Activated T-cell treated with anti-CD3 and anti-CD28 coated beads, Interleukin-2, amount 50 U/mL, for 1 hour (primary cell): ENCODE results near the gene PSMB11.

ENCODE experiments used
- DNase-seq: peaks from one replicate; pipeline ENCODE4 v3.0.0-alpha.2; 2020

PSMB11 gene

DNA sequence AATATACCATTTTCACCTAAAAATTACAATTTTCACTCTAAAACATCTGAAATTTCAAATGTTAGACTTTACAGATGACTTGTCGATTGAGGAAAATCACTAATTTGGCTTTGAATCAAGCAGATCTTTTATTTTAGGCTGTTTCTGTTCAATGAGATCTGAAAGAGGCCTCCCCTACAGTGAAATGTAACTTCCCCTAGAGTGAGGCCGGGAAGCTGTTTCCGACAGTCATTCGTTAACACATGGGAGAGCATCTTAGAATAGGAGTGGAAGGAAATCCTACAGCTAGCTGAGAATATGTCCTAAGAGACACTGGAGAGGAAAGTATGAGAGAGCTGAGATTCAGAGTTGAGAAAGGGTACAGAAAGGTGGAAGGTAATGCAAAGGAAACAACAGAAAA, 26.4 kb upstream of the PSMB11 start:
- no peak for DNase-seq

DNA sequence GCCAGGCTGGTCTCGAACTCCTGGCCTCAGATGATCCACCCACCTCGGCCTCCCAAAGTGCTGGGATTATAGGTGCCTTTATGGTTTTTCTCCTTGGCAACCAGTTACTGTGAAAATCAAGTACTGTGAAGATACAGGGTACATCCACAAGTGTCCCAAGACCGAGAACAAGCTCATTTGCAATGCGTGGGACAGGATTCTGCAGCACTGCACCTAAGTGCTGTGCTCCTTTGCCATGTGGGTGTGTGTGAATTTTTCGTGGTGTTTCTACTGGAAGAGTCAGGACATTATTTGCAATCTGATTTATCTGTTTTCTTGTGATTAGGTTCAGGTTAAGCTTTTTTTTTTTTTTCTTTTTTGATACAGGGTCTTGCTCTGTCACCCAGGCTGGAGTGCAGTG, 24.9 kb upstream of the PSMB11 start:
- DNase-seq, result no peak

DNA sequence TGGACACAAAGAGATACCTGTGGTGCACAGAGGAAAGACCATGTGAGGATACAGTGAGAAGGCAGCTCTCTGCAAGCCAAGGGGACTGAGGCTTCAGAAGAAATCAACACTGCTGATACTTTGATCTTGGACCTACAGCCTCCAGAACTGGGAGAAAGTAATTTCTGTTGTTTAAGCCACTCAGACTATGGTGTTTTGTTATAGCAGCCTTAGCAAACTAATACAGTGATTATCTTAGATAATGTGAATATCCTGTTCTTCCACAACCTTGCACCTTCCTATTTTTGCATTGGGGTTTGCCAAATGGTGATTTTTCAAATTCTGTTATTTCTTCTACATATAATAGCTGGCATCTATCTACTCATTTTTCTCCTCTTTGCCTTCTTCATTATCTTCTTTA, 23.9 kb upstream of the PSMB11 start:
- no peak for DNase-seq

DNA sequence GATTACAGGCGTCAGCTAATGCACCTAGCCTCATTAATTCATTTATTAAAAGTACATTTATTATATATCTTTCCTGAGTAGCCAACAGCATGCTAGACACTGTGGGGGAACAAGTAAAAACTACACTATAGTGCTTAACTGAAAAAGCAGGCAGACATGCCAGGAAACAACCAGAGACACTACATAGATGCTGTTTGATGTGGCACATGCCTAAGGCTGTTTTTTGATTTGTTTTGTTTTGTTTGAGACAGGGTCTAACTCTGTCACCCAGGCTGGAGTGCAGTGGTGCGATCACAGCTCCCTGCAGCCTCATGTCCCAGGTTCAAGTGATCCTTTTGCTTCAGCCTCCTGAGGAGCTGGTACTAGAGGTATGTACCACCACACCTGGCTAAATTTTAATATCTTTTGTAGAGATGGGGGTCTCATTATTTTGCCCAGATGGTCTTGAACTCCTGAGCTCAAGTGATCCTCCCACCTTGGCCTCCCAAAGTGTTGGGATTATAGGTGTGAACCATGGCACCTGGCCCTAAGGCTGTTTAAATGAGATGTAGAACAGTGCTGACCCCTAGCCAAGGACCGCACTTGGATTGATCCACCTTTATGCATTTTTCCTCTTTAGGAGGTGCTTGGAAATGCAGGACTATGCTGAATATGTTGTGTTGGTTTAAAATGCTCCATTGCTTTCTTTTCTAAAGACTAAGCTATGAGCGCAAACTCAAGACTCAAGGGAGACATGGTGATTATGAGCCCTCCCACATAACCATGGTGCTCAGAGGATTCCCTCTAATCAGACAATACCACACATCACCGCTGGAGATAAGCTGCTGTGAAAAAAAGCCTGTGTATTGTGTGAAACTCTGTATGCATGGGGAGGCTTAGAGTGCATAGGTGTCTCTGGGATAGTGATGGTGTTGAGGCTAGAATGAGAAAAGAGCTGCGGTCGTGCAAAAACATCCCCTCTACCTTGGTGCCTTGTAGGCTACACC, 21.6 kb upstream of the PSMB11 start:
- DNase-seq, result no peak

DNA sequence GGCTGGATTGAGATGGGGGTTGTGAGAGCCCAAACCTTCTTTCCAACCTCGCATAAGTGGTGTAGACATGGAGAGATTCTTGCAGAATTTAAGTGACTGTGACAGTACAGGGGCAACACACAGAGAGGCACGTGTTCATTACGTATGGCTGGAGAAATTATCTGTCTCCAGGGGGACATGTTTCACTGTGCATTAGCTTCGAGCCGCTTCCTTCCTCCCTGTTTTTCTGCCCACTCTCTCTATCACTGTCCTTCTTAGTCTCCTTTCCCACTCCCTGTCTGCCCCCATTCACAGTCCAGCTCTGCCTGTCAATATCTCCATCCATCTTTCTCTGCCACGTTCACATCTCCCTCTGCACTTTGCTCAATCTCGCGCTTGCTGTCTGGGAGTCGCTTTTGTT, 20.6 kb upstream of the PSMB11 start:
- no peak for DNase-seq

DNA sequence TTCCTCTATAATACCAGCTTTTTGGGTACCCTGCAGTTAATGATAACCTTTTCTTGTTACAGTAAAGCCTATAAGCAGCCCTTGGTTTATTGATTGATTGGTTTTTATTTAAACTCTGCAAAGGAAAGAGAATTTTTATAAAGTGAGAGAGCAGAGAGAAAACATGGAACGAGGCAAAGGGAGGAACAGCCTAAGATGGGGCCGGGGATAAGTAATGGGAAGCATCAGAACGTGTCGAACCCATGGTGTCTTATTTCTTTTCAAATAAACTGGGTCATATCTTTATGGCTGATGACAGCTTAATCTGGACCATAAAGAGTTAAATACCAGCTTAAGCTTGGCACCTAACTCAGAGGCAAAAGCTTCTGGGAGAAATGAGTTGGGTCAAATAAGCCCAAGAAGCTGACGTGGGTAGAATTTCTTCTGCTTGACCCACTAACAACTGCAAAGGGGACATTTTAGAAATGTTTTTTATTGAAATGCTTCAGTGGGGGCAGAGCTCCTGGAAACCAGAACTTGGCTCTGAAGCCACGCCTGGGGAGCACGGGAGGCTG, 20.0 kb upstream of the PSMB11 start:
- DNase-seq, result no peak

DNA sequence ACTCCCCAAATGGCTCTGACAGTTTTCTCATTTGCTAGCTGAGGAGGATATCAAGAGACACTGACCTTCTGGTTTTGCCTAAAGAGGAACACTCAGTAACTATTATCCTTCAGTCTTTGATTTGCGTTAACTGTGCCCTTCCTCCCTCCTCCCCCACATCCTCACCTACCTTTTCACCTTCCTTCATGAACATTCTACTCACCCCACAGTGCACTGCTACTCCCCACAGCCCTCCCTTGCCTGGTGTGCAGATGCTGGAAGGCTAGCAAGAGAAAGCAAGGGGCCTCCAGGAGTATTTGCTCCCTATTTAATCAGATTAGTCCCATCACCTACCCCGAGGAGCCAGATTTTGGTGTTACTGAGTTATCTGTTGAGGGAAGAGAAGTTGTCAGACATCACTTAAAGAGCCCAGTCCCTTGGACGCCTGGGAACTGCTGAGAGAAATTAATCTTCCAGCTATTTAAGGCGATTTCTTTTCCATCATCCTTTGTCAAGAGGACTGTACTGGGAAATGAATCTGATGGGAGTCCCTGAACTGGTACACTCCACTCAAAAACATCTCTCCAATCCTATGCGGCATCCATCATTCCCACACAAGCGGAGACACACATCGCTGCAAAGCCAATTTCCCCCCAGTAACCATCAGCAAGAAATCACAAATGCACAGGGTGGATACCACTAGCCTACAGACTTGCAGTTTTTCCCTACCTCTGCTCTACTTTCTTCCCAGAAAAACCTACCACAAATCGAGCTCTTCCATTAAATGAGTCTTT, 18.8 kb upstream of the PSMB11 start:
- no peak for DNase-seq

DNA sequence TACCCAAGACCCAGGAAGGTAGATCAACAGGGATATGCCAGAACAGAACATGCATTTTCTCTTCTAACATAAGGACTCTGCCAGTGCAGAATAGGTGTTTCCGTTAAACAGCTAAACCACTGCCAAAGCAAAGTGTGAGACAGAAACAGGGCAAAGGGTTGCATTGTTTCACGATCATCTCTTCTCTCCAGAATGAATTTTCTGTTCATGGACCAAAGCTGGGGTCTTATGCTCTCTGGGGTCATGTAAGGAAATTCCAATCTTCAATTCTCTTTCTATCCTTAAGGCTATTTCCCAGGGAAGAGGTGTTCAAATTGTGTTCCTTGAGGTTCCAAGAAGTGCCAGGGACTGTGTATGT, 18.2 kb upstream of the PSMB11 start:
- DNase-seq, result no peak

DNA sequence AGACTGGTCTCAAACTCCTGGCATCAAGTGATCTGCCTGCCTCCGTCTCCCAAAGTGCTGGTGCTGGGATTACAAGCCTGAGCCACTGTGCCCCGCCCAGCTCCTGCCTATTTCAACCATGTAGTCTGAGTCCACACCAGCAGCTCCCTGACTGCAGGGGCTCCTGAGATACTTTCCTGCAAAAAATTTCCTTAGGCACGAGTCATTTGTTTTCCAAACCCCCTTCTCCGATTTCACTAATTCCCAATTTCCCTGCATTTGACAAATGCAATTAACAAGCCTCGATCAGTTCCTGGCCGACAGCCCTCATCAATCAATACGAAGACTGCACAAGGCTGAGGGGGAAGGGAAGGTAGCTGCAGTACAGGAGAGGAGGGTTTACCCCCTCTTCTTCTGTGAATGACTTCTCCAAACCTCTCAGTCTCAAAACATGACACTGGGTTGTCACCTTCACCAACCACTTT, 17.4 kb upstream of the PSMB11 start:
- DNase-seq, result no peak

DNA sequence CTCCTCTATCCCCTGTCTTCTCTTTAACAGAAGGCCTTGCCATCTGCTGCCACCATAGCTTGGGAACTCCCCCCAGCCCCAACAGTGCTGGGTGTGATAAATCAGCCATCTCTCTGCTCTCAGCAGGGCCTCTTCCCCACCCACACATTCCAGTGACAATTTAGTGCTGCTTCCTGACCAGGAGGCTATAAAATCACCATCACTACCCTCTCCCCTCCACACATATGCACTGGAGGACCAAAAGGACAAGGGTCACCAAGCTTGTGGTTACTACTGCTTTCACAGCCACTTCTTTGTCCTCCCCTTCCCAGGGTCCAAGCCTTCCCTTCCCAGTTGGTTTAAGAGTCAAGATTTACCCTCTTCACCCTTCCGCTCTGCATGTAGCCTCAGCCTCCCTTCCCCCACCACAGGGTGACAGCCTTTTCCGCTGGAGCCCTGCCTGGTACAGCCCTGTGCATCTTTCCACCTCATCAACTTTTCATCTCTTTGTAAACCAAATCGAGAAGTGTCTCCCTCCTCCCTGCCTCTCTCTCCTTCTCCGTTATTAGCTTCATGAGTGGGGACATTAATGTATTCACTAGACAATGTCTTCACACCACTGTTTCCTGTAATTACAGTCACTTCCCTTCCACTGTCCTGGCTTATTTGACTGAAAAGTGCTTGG, 16.7 kb upstream of the PSMB11 start:
- DNase-seq, result no peak

DNA sequence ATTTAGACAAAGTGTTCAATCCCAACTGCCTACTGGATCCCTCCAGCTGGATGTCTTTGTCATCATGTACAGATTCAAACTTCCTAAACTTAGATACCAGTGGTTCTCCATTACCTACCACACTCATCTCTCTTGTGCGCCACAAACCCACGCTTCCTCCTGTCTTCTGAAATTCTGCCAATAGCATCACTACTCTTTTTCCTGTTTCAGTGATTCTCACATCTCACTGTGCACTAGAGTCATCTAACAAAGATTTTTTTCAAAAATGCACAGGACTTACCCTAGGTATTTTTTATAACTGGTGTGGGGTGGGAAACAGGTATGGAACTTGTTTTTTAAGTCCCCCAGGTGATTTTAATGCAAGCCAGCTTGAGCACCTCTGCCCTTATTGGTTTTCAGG, 13.2 kb upstream of the PSMB11 start:
- DNase-seq, result no peak

DNA sequence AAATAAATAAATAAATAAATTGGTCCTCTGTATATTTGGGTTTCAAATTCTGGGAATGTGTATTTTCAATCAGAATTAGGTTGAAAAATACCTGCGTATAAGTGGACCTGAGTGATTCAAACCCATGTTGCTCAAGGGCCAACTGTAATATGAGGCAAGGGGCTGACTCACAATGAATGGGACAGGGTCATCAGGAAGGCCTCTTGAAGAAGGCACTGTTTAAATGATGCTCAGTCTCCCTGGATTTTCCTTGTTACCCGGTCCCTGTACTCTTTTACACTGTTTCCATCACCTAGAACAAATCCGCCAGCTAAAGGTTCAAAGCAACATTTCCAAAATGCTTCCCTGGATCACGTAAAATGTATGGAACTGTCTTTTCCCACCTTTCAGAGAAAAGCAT, 11.1 kb upstream of the PSMB11 start:
- no peak for DNase-seq

DNA sequence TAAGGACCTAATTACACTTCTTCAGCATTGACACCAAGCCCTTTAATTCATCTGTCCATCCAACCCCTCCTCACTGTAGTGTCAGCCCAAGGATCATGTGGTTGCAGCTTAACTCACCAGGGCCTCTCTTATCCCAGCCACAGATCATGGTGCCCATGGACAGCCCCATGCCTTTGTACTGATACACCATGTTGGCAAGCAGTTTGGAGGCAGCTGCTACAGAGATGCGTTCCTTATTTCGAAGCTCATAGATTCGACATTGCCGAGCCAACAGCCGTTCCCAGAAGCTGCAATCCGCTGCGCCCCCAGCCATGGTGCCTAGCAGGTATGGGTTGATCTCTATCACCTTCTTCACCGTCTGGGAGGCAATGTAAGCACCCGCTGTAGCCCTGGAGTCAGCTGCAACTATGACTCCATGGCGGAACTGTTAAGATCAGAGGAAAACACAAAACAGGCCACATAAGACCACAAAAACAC, 8.7 kb upstream of the PSMB11 start:
- no peak for DNase-seq

DNA sequence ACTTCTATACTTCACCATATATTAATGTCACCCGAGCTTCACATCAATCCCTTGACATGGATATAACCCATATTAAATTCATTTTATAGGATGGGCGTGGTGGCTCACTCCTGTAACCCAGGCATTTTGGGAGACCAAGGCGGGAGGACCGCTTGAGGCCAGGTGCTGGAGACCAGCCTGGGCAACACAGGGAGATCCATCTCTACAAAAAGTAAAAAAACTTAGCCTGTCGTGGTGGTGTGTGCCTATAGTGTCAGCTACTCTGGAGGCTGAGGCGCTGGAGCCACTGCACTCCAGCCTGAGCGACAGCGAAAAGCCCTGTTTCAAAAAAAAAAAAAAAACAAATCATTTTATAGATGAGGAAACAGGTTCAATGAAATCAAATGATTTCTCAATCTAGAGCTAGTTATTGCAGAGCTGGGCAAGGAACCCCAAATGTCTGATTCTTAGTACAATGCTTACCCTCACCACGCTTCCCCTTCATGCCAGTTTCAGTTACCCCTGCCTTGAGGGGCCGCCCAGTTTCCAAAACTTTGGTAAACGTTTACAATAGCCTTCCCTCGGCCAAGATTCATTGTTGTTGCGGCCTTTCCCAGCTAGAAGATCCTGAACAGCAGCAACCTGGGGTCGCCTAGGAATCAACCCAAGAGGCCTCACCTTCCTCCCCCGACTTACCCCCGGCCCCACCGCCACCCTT, 8.1 kb upstream of the PSMB11 start:
- DNase-seq, result no peak

DNA sequence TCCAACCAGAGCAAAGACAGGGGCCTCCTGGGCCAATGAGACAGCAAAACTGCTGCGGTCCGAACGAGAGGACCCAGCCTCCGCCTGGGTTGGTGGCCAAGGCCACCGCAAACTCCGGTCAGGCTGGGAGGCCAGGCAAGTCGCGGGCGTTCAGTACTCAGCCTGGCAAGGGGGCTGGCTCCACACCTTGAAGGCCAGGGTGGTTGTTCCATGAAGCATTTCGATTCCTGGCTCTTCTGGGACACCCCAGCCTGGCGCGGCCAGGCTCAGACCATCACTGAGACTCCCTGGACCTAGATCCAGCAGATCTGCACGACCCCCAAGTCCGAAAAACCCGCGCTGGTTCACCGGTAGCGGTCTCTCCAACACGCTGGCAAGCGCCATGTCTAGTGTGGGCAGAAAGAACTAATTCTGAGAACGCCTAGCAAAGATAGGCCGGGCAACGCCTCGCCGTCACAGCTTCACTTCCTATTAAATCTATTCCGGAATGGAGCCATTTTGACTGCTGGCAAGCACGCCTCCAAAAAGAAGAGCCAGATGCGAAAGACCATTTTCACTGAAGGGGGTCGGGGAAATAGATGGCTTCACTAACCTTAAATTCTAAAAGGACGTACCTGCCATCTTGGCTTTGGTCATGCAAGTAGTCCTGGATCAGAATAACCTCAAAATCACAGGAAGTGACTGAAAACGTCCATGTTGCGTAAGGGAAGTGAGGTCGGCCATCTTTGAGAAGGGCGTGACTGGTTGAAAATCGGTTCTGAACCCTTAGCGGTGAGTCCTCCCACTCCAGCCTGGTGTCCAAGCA, 7.3 kb upstream of the PSMB11 start, which contains the start of gene PSMB5:
Gene PSMB5 (minus strand): TSS at position 403 of the 805 bp plus-strand sequence. CDS start 19 bp downstream, at position 384.
- DNase-seq, result peak; percentile 80

DNA sequence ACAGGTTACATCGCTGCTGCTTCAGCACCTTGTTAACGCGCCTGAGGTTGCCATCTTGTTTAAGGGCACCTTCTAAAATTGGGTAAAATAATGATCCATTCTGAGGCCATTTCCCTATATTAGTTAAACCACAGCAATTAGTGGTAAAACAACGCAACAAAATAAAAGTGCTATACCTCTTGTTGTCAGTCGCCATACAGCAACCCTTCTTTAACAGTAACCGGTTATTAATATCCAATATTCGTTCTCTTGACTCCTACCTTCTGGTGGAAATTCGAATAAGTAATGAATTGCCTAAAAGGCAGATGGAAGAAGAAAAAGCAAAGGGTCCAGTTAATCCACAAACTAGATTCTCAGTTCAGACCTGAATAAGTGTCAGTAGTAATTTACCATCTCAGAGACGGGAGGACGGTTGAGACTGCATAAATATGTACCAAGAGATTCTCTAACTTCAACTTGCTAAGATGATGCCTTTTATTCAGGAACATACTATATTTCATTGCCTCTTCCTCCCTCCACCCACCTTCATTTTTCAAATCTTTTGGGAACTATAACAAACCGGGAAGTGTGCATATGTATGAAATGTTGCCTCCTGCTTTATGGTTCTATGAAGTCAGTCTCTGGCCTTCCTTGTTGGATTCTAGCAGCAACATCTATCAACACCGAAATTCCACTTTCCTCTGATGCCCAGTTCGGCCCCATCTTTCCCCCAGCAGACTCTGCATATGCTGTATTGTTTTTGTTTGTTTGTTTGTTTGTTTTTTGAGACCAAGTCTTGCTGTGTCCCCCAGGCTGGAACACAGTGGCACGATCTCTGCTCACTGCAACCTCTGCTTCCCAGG, 6.5 kb upstream of the PSMB11 start:
- DNase-seq, result no peak

DNA sequence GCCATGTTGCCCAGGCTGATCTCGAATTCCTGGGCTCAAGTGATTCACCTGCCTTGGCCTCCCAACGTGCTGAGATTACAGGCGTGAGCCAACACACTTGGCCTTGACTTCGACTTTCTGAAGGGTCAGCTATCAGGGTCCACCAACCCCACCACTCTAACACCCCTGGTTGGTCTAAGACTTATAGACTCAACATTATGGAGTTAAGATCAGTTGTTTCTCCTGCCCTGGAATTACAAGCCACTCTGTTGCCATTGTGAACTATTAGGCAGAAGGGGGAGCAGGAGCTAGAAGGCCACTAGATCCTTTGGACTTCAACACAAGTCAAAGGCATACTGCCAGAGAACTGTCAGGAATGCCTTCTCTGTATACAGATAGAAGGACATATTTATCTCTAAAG, 1.9 kb upstream of the PSMB11 start:
- DNase-seq, result no peak

DNA sequence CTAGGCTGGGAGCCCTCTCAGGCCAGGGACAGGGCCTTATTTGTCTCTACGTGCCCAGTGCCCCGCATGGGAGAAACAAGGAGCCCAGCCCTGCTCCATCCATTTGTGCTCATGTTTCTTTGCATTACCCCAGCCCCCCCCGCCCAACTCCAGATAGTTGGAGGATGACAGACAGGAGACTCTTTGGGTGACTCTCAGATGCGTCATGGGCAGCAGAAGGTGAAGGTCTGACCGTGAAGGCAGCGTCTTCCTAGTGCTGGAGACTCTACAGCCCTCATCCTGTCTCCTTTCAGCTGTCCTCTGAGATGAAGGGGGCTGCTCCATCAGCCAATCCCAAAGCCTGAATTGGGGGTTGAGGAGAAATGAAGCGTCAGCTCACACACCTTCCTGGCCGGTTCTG, 283 bp upstream of the PSMB11 start:
- DNase-seq, result no peak

DNA sequence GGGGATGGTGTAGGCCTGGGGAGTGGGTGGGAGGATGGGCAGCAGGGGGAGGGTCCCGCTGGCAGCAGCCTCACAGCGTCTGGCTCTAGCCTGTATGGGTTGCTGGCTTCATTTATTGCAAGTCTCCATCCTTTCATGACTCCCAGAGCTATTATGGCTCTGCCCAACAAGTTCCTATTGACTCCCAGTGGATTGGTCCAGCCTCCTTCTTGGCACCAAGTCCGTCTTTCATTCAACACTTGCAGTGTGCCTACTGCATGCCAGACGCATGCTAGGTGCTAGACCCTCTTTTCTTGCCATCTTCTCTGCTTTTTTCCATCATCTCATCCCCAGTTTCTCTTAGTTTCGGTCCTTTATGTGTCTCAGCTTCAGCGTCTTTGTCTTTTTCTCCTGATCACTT, 1.1 kb downstream of the PSMB11 start:
- no peak for DNase-seq

DNA sequence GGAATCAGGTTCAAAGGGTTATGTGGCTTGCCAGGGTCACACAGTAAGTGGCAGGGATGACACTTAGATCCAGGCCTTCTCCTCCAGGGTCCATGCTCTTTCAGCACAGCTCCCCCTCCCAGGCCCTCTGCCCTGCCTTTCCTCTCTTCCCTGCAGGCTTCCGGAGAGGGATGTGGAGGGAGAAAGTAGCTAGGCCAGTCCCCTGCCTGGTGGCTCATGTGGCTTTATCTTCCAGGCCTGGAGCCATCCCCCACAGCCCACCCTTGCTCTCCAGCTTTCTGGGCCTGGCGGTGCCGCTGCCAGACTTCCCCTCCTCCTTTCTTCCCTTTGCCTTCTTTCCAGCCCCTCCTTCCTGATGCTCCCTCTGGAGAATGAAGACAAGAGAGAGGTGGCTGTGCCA, 1.7 kb downstream of the PSMB11 start:
- DNase-seq, result no peak
